ENCODE data around the gene ATP2B2.
A peak's percentile ranks its signal among the peaks of the same experiment; 100 is the strongest.

The ATP2B2 gene

DNA sequence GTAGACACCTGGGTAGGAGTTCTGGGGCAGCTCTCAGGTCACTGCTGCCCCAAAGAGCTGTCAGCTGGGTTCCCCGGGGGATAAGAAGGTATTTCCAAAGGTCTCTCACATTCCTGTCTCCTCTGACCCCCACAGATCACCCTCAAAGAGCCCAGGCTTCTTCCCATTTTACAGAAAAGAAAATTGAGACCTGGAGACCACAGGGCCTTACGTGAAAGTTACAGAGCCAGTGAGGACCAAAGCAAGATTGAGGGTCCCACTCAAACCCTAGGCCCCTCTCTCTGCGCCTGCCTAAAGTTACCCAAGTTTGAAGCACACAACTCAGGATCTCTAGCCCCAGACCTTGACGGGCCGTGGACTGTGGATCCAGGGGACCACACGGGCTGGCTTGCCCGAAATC is 3.9 kb upstream of the ATP2B2 start:
- TF ChIP-seq, protein P1, sequence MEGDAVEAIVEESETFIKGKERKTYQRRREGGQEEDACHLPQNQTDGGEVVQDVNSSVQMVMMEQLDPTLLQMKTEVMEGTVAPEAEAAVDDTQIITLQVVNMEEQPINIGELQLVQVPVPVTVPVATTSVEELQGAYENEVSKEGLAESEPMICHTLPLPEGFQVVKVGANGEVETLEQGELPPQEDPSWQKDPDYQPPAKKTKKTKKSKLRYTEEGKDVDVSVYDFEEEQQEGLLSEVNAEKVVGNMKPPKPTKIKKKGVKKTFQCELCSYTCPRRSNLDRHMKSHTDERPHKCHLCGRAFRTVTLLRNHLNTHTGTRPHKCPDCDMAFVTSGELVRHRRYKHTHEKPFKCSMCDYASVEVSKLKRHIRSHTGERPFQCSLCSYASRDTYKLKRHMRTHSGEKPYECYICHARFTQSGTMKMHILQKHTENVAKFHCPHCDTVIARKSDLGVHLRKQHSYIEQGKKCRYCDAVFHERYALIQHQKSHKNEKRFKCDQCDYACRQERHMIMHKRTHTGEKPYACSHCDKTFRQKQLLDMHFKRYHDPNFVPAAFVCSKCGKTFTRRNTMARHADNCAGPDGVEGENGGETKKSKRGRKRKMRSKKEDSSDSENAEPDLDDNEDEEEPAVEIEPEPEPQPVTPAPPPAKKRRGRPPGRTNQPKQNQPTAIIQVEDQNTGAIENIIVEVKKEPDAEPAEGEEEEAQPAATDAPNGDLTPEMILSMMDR (IDR thresholded peaks at IDR 0.05; ENCODE audit: low read depth, low read length, missing control alignments) = no peak
- H3K4me3 ChIP-seq (ENCODE audit: low read depth, low read length) = no peak overlapping the region
- in situ Hi-C loops (cut with HindIII; ENCODE audit: low sequenced_read_pairs) = no loop called here
- no peak for DNase-seq (ENCODE audit: low read depth)

DNA sequence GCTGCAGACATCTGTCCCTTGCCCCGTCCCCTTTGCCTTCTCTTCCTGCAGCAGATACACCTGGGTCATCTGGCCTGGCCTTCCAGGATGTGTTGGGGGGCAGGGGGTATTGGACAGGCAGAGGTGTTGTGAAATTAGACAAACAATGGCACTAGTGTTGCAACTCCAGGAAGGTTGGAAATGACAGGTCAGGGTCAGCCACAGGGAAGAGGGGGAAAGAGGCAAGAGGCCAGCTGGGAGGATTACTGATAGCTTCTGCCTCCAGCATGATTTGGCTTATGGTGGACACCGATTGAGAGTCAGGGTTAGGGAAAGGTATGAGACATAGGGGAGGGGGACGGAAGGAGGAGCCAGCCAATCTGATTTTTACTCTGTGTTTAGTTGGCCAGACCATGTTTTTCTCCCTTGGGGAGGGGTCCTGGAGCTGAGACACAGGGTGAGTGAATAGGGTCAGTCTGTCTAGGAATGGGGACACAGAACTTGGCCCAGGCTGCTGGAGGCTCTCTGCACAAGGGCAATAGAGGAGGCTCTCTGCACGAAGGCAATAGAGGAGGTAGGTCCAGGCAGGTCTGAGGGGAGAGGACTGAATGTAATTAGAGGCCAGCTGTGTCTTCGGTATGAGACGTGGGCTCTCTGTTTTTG is 3.4 kb upstream of the ATP2B2 start:
- TF ChIP-seq, protein P1 (IDR thresholded peaks at IDR 0.05; ENCODE audit: low read depth, low read length, missing control alignments) = no peak
- in situ Hi-C loops (cut with HindIII; ENCODE audit: low sequenced_read_pairs) = no loop called here
- no peak for DNase-seq (ENCODE audit: low read depth)
- H3K4me3 ChIP-seq (ENCODE audit: low read depth, low read length) = no peak overlapping the region

DNA sequence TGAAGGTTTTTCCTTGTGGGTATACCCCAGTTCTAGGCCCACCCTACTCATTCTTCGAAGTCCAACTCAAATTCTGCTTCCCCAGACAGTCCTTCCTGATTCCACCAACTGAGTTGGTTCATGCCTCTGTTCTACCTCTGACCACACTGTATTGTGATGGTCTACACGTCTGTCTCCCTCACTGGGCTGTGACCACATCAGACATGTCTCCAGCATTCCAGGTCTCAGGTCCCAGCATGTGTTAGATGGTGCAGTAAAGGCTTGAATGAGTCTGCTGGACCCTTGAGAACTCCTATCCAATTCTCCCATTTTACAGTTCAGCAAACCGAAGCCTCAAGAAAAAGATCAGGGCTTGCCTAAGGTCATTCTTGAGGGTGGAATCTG is 2.8 kb upstream of the ATP2B2 start:
- no peak overlapping the region for H3K4me3 ChIP-seq (ENCODE audit: low read depth, low read length)
- DNase-seq (ENCODE audit: low read depth) = no peak
- TF ChIP-seq, protein P1 (IDR thresholded peaks at IDR 0.05; ENCODE audit: low read depth, low read length, missing control alignments) = no peak
- in situ Hi-C loops (cut with HindIII; ENCODE audit: low sequenced_read_pairs) = no loop called here

DNA sequence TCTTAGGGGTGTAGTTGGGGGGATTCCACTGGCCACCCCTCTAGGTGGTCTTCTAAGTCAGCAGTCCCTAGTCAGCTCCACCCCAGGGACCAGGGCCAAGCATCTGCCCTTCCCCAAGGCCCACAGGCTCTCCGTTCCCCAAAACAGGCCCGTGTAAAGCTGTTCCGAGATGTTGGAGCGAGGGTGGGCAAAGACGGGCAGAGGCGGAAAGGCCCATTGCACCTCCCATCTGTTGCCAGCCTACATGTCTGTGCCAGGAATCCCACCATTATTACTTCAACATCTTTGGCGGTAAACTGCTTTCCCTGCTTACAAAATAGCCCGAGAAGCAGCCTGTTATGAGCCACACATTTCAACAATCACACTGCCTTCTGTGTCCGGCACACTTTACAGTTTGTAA is 1.9 kb upstream of the ATP2B2 start:
- DNase-seq (ENCODE audit: low read depth) = no peak
- H3K4me3 ChIP-seq (ENCODE audit: low read depth, low read length) = no peak overlapping the region
- in situ Hi-C loops (cut with HindIII; ENCODE audit: low sequenced_read_pairs) = no loop called here
- TF ChIP-seq, protein P1 (IDR thresholded peaks at IDR 0.05; ENCODE audit: low read depth, low read length, missing control alignments) = no peak

DNA sequence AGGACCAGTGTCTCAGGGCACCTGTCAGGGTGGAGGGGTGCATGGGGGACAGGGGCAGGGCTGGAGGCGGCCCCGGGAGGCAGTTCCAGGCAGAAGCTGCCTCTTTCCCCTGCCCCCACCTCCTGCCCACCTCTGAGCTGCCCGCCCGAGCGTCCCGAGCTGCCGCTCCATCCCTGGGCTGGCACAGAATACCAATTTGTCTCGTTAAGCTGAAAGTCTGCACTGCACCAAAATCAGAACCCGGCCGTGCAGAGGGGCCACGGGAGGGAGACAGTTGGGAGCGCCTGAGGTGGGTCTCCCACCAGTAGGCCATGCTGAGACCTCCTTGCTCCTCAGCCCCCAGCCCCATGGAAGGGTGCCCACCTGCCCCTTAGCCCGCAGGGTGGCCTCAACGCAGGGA is 1.3 kb upstream of the ATP2B2 start:
- H3K4me3 ChIP-seq (ENCODE audit: low read depth, low read length) = no peak overlapping the region
- in situ Hi-C loops (cut with HindIII; ENCODE audit: low sequenced_read_pairs) = no loop called here
- TF ChIP-seq, protein P1 (IDR thresholded peaks at IDR 0.05; ENCODE audit: low read depth, low read length, missing control alignments) = no peak
- DNase-seq (ENCODE audit: low read depth) = no peak

DNA sequence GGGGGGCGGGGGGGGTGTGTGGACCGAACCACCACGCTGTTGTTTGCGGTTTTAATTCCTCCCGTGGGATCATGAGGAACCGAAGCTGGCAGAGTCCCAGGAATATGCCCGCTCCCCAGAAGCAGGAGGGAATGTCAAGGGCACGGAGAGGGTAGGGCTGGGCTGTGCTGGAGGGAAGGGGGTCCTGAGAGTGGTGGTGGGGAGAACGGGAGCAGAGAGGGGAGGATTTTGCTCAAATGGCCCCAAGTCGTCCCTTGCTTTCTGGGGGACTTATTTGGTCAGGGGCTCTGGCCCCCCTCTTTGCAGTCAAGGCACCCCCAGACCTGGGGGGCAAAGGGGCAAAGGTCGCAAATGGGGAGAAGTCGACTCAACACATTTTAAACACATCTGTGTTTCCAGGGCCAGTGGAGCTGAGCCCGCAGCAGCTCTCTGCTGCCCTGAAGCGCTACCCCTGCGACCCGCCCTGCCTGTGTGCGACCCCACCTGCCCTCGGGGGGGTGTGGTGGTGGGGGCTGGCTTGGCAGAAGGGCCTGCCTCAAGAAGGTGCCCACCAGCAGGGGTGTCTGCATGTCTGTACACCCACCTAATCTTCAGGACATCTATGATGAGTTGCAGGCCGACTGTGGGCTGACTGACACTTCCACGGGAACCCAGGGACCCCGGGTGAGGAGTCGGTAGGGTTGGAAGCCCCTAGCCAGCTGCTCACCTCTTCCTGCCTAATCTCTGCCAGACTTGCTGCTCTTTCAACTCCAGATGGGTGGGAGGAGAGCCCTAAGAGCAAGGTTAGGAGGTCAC is 602 bp upstream of the ATP2B2 start:
- peak overlapping the region; percentile 11 for H3K4me3 ChIP-seq (ENCODE audit: low read depth, low read length)
- TF ChIP-seq, protein P1 (IDR thresholded peaks at IDR 0.05; ENCODE audit: low read depth, low read length, missing control alignments) = no peak
- DNase-seq (ENCODE audit: low read depth) = no peak
- in situ Hi-C loops (cut with HindIII; ENCODE audit: low sequenced_read_pairs) = no loop called here
